LoVo (cell line): Measurements from ENCODE around the gene SREBF1.

Experiments used
- DNase-seq: peaks from one replicate; pipeline ENCODE4 v3.0.0-alpha.2; 2016; ENCODE audit warnings: low spot score

SREBF1 gene

DNA sequence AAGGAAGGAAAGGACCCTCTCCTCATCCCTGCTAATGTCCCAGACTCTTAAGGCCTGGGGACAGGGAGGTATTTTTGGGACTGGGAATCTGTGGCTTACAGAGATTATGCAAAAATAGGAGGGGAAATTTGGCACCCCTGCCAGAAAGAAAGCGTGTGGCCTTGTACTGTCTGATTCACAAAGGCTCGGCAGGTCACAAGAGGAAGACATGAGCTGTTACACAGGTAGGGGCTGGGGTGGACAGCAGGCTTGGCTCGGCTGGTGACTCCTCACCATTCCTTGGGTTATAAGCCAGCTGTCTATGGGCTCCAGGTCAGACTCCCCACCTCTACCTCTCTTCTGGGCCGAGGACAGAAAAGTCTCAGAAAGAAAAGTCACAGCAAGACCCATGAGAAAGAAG lies 20.7 kb upstream of the SREBF1 start:
- DNase-seq, result no peak

DNA sequence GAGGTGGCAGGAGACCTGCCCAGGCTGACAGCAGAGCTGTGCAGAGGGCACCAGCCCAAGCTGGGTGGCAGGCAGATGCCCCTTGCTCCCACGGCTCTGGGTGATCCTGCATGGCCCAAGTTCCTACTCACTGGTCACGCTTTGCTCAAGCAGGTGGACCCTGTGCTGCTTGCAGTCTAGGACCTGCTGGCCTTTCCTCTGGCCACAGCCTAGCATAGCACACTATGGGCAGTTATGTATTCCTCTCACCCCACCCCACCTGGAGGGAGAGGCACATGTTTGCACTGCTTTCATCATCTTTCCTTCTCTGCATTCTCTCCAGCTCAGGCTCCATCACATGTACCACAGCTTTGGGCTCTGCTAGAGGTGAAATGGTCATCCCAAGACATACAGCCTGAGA lies 19.6 kb upstream of the SREBF1 start:
- DNase-seq, result no peak

DNA sequence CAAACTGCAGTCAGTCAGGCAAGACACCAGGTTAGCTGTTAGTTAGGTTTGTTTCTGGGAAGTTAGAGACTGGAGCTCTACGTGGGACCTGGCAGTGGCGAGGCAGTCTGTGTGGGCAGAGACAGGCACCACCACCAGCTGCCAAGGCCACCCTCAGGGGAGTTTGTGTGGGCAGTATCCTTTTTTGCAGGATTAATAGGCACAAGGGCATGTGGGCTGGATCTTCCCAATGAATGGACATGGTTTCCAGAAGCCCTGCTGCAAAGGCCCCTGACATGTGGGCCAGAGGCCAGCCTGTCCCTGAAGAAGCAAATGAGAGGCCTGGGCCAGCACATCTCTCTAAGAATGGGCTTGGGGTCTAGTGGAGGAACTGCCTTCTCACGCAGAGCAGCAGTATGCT lies 19.2 kb upstream of the SREBF1 start:
- no peak for DNase-seq

DNA sequence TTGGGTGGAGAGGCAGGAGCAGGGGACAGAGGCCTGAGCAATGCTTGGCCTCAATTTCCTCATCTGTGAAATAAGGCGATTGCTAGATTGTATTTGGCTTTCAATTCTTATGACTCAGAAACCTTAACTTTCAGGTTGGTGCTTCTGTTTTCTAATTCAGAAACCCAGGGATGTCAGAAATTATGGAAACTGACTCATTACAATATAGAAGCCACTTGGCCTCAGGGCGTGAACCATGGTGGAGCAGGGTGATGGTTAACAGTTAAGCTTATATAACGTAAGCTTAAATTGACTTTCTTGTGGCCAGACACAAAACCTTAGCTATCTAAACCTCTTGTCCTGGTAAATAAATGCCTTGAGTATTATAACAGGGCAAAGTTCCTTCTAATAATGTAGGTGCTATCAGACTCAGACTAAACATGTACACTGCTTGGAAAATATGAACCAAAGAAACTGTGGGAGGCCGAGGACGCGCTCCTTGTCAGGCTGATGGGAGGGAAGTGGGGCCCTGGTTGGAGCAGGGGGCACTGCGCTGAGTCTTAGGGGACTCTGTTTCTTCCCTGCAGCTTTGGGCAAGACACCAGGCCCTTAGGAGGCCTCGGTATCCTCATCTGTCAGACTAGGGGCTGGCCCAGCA lies 17.1 kb upstream of the SREBF1 start:
- no peak for DNase-seq

DNA sequence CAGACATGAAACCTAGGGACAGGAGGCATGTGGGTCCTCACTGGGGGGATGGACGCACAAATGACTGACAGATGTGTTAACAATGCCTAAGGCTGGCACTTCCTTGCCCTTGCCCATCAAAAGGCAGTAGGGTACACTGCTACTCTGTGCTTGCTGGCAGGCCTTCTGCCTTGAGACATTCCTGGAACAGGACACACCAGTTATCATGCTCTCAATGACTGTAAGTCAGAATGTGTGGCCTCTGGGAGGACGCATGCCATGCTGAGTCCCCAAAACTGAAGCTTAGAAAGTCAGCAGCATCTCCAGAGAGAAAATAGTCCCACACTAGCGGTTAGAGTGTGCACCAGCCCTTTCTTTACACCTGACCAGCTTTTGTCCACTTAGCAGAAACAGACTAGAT lies 16.1 kb upstream of the SREBF1 start:
- DNase-seq, result no peak

DNA sequence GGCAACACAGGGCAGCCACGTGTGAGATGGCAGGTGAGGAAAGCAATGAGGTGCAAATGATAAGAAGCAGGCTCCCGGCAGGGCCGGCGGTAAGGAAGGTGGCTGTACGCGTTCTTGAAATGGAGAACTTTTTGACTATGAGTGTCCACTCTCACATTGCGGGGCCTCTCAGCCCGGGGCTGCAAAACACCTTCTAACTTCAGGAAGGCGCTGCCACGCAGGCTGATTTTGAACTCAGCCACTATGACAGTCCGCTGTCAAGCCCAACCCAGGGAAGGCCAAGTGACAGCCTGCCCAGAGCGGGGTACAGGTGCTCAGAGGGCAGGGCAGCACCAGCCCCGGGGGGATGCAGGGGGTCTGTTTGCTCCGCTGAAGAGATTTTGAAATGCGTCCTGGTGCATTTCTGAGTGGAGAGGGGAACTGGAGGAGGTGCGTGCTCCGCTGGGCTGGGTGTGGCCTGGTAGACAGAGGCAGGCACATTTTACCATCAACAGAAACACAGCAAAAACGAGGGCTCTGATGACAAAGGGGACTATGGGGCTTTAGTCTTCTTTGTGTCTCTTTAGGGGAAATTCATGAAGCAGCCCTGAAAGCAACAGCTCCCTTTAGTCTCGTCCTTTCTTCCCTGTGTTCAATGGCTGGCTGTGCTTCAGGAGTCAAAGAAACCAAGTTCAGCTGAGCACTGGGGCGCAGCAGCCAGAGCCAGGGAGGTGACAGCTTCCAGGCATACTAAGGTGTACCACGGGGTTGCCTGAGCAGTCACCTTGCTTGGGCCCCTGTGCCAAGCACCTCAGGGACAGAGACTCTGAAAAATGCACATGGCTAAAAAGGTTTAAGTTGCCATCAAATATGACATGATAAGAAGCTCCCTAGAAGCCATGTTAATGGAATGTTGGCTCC lies 14.6 kb upstream of the SREBF1 start:
- no peak for DNase-seq

DNA sequence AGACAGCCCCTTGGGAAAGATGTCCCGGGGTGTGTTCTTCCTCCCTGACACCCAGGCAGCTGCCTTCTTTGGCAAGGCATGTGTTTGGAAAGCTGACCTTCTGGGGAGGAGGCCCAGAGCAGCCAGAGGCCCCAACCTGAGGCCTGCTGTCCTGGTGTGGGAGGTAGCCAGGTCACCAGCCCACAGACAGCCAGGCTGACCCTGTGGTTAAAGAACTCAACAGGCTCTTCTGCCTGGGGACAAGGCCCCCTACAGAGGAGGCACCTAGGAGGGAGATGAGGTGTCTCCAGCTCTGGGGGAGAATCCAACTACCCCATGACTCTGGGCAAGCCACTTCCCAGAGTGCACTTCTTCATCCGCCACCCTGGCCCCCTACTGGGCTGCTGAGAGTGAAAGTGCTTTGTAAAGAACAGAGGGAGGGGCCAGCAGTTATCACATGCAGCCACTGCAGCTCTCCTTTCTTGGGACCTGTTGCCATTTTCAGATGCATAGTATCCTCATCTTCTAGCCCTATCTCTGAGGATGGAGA lies 13.1 kb upstream of the SREBF1 start:
- DNase-seq, result no peak

DNA sequence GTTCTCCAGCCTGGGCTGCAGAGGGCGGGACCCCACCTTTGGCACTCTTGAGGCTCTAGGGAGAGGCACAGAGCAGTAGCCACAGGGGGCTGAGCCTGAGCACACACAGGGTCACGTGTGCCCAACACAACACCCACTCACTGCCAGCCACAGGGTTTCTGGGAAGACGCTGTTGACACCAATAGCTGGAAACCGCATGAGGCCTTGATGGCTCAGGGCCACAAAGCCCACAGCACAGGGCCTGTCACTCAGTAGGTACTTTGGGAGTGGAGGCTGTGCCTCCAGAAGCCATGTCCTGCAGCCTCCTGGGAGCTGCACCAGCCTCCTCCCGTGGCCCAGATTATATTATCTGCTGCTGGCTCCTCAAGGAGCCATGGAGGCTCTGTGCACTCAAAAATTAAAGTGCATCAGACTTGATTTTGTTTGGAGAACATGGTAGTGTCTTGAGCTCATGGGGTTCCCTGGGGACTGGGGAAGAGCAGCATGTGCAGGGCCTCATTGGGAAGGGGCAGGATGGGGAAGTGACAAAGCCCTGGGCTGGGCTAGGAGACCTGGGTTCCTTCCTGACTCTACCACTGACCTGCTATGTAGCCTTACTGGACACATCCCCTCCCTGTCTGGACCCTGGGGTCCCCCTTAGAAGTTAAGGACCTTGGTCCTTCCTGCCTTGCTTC lies 12.5 kb upstream of the SREBF1 start:
- DNase-seq, result no peak

DNA sequence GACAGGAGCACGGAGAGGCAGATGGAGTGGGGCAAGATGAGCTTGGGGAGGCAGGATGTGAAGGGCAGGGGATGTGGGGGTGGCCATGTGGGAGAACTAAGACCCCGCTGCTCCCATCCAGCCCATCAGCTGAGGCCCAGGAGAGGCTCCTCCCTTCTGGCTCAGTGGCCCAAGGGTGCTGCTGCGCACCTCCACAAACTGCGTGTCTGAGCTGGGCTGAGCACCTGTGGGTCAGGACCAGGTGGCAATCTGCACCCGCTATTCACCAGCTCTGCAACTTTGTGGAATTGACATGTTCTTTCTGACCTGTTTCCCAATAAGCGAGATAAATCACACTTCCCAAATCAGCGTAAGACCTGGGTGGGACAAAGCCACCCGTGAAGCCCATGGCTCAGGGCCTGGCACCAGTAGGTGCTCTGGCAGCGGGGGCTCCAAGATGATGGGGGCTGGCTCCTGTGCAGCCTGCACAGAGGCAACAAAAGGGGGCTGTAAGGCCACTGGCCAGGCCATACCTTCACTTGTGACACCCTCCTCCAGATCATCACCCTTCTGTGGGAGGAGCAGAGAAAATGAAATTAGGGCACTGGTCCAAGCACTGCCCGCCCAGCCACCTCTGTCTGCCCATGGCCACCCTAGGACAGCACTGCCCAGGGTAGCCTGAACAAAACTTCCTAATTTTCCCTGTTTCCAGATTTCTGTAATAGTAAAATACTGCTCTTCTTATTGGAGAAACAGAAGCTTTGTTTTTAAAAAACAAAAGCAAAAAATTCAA lies 11.7 kb upstream of the SREBF1 start:
- DNase-seq, result no peak

DNA sequence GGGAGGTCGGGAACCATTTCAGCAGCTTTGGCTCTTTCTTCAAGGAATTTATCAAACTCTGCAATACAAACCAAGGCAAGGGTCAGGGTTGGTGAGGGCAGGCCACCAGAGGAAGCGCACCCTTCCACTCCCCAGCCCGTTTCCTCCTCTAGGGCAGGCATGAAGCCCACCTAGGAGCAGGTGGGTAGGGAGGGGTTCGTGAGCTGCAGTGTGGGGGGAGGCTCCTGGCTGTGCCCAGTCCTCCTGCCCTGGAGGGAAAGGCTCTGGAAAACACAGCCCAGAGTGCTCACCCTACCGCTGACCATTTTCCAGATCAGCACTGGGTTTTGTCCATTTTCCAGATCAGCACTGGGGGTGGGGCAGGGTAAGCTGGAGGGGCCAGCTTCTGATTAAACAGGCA lies 10.9 kb upstream of the SREBF1 start:
- no peak for DNase-seq

DNA sequence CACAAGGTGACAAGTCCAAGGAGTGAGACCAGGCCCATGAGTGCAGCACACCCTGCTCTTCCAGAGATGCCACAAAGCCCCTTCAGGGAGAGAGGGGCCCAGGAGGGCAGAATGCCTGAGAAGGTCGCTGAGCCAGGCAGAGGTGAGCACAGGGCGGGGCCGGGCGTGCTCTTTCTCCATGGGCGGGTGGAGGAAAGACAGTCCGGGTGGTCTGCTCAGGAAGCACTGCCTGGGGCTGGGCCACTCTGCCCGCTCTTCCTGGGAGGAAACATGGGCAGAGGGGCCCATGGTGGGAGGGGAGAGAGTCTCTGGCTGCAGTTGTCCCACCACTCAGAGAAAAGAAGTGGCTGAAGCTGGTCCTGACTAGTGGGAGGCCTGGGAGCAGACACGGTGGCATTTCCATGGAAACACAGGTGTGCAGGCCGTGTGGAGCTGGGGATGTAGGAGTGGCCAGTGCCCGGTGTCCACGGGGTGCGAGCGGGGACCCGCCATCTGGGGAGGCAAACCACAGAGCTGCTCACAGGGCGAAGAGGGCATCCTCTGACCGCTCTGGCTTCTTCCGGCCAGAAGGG lies 10.4 kb upstream of the SREBF1 start:
- no peak for DNase-seq

DNA sequence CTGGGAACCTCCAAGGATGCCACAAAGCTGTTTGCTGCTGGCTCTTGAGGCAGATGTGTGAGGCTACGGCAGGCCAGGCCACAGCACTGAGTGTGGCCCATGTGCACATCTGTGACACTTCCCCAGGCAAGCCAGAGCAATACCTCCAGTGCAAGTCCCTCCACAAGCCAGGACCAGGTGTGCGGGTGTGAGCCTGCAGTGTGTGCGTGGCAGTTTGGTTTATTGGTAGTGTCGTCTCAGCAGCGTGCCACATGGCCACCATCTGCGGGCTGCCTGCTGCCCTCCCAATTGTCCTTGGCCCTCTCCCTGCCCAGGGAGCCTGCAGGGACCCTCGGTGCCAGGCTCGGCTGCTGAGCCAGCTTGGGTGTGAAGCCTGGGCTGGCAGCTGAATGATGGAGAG lies 9.9 kb upstream of the SREBF1 start:
- no peak for DNase-seq

DNA sequence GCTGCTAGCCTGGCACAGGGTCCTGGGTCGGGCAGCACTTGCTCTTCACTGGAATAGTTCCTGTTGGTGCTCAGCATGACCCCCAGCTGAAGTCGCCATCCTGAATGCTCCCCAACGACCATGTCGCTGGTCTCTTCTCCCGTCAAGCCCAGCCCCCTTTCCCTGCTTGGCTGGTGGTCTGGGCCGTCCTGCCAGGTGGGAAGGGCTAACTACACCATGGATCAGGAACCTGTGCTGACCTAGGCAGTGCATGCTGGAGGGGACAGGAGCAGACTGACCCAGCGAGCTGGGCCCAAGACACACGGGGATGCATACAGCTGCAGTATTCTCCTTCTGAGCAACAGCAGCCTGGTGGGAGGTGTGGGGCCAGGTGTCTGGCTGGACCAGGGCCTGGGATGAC lies 9.2 kb upstream of the SREBF1 start:
- DNase-seq, result no peak

DNA sequence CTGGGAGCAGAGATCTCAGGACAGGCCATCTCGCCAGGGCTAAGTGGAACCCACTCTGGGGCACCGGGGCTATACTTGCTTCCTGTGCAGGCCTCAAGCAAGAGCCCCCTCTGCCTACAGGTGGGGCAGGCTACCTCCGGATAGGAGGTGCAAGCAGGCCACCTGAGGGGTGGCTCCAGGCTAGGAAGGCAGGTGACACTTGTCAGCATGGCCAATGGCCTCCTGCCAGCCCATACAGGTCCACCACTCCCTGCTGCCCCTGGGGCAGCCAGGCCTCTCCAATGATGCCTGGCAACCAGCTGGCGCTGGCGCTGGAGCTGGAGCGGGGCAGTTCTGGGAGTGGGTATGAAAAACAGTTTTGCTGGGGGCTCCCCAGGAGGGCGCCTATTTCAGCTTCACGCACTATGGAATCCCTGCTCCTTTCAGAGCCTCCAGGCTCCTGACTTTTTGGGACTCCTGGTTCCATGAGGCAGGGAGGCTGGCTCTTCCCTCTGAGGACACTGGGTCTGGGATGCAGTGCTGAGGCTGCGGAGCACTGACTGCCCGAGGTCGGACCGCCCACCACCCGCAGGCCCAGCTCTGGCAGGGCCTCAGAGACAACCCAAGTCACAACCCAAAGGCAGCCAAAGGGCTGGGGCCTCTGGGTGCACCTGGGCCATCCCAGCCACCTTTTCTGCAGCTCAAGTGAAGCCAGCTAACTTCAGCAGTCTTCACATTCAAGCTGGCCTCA lies 8.4 kb upstream of the SREBF1 start:
- DNase-seq, result no peak

DNA sequence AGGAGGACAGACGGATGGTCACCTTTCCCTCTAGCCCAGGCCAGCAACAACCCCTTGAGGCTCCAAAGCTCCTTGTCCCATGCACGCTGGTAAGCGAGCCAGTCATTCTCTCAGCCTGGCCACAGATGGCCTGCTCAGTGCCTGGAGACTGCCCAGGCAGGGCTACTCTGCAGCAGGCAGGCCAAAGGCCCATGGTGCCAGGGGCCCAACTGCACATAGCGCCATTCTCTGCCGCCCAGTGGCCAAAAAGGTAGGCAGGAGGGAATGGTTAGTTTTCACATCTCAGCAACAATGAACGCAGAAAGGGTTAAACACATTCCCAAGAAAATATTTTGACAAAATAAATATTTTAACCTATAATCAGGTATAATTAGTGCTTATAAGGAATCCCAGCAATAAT lies 7.7 kb upstream of the SREBF1 start:
- DNase-seq, result no peak

DNA sequence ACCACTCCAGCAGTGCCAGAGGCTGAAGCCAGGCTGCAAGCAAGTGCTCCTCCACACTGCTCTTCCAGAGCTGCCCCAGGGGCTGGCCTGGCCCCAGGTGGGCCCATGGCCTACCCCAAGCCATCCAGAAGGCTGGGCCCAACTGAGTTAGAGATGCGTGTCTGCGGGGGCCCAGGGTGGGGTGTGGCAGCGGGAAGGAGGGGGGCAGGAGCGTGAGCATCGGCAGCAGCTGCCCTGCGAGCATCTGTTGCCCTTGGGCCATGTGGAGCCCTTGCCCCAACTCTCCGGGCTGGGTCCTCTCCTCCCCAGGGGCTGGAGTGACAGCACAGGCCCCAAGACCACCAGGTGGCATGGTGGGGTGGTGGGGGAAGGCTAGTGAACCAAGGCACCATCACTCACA lies 7.3 kb upstream of the SREBF1 start:
- DNase-seq, result no peak

DNA sequence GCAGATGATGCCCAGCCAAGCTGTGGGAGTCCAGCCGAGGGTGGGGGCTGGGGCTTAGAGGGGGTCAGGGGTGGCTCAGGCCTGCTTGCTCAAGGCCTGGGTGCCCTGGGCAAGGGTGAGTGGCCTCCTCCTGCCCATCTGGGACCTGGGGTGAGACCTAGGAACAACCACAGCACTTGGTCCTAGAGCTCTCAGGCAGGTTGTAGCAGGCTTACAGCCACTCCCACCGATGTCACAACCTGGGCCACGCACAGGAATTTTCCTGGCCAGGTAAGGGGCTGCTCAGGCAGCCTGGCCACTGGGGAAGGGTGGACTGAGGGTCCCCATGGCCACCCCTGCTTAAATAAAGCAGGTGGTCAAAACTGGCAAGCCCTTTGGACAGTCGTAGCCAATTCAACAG lies 6.3 kb upstream of the SREBF1 start:
- no peak for DNase-seq

DNA sequence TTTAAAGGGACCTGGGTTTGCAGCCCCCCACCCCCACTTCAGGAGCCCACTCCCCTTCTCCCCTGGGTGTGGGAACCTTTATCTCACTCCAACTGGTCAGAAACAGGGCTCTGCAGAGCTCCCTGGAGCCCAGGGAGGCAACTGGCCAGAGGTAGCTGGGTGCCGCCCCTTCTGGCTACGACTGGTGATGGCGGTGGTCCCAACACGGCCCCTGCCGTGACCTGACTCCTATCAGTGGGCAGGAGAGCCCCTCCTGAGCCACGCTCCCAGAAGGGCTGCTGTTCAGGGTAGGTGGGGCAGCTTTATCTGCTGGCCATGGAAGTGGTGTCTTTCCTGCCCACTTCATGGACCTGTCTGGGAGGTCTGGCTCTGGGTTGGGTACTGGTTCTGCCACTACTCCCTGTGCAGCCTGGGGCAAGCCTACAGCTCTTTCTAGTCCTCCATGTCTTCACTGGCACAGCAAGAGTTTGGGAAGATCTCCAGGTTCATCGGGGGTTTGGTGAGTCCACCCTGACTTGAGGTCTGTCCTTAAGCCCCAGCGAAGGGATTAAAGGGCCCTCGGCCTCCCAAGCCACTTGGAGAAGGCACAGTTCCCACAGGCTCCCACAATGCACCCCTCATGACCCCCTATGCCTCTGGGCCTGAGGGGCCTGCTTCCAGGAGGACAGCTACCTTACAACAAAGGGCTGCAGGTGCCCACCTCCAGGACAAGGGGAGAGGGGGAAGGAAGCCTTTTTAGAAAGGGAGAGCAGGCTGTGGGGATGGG lies 5.5 kb upstream of the SREBF1 start:
- no peak for DNase-seq

DNA sequence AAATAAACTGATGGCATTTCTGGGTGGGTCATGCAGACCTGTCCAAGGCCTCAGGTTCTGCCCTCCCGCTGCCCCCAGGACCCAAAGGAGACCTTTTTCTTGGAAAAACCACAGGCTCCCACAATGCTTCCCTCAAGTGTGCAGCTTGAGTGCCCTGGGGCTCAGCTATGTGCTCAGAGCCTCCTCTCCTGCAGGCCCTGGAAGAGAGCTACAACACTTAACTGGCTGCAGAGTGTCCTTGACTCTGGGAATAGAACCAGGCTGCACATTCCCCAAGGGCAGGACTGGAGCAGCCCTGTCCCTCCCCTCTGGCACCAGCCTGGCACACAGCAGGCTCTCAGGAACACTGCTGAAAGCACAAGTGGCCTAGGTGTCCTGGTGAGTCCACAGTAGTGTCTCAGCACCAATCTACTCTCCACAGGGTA lies 4.8 kb upstream of the SREBF1 start:
- no peak for DNase-seq
